GM18868 (cell line): ENCODE results near the gene EVI5.

Experiments used
- ATAC-seq: cut with Tn5 transposase; IDR thresholded peaks from one replicate; pipeline ENCODE4 v1.9.1; 2021; ENCODE audit warnings: mild to moderate bottlenecking, moderate library complexity; ENCODE audit not compliant: unreplicated experiment

The EVI5 gene

DNA sequence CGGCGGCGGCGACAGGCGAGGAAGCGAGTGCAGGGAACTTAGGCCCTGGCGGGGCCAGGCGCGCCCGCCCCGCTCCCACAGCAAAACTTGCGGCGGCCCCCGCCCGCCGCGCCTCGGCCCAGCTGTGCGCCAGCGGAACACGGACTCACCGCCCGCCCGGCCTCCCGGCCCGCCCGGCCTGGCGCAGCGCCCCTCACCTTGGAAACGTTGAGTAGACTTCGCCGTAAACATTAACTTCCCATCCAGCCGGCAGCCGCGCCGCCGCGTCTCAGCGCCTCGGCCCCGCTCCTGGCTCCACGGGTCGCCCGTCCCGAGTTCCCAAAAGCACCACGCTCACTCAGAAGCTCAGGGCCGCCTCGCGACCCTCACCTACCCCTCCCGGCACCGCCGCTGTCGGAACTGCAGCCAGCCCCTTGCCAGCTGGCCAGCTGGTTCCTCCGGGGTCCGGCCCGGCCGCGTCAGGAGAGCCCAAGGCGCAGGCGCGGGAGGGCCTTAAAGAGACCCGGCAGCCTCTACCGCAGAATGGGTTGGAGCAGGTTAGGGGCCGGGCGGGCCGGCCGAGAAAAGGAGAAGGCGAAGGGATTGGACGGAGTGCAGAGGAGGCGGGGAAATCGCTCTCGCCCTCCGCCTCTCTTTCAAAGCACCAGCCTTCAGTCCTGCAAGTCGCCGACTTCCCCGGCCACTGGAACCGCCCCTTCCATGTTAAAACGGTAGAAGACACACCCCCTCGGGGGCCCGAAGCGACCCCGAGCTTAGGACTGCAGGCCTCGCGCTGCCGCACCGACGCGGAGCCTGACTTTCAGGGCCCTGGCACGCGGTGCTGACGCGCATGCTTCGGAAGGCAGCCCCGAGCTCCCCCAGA lies at the start of gene EVI5:
TSS of gene EVI5 (minus strand) at position 470 of the 862 bp plus-strand sequence. CDS start 48,562 bp downstream, outside the sequence.
- peak; percentile 95 for ATAC-seq

DNA sequence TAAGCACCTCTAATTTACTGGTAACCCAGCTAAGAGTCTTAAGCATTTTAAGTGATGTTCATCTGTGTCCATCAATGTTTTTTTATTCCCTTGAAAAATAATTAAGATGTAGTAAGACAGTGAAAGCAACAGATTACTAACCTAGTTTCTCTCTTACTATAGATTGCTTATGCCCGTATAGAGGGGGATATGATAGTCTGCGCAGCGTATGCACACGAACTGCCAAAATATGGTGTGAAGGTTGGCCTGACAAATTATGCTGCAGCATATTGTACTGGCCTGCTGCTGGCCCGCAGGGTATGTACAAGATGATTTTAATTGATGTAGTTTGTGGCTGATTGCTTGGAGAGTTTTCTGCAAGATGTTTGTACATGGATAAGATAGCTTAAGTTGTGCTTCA lies 49.7 kb upstream of the EVI5 start:
- no peak for ATAC-seq

DNA sequence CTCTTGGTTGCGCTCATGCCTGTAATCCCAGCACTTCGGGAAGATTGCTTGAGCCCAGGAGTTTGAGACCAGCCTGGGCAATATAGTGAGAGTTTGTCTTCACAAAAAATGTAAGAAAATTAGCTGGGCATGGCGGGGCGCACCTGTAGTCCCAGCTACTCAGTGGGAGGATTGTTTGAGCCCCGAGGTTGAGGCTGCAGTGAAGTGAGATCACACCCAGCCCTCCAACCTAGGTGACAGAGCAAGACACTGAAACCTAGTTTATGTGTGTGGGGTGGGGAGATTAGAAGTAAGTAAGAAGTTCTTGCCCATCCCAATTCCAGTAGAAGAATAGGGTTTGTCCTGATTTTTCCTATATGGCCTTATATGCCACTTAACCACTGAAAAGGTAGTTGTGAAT lies 48.9 kb upstream of the EVI5 start:
- ATAC-seq, result no peak

DNA sequence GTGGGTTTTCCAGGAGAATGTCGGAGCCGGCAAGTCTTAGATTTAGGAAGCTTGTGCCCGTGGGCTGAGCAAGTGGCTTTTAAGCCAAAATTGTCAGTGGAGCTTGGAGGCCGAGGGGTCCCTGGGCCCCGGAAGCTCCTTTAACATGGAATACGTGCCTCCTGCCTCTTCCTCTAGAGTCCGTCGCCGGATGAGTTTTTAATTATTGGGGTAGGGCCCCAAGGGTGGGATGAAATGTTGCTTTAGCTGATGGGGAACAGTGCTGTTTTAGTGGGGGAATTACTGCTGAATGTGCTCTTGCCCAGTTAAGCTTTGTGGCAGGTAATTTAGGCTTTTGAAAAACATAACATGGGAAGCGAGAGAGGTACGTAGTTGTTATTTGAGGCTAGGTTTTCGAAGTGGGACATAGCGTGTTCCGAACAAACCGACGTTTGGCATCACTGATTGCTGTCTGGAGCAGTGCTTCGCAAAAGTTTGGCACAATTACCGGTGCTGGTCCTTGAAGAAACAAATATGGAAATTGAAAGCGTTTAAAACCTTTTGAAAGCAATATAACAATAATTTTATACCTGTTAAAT lies 47.7 kb upstream of the EVI5 start:
- ATAC-seq, result no peak

DNA sequence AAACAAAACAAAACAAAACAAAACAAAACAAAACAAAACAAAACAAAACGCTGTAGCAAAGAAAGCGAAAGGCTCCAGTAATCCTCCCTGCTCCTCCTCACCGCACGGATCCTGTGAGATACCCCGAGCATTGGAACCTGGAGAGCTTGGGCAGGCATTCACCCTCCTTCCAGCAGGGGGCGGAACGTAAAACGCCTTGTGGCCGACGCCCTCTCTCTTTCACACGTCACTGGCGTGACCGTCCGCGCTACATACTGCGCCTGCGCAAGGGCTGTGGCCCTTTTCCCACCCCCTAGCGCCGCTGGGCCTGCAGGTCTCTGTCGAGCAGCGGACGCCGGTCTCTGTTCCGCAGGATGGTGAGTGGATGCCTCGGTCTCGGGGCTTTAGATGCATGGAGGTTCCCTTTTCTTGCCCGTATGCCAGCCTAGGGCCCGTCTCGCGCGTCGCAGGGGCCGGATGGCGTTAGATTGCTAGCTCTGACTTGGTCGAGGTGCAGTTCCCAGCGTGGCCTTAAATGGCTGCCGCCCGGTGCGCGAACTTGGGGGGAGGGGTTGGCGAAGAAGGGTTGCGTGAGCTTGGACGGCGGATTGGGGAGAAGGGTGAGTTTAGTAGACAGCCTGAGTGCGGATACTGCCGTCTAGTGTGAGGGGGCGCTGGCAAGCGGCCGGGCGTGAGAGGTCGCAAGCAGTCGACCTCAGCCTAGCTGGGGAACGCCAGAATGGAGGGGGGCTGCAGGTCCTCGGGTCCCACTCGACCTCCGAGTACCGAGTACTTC lies 47.0 kb upstream of the EVI5 start, which contains the start of gene RPL5:
TSS of gene RPL5 (plus strand) at position 279 of the 775 bp plus-strand sequence. CDS start at position 354, 75 bp downstream.
- peak; percentile 91 for ATAC-seq

DNA sequence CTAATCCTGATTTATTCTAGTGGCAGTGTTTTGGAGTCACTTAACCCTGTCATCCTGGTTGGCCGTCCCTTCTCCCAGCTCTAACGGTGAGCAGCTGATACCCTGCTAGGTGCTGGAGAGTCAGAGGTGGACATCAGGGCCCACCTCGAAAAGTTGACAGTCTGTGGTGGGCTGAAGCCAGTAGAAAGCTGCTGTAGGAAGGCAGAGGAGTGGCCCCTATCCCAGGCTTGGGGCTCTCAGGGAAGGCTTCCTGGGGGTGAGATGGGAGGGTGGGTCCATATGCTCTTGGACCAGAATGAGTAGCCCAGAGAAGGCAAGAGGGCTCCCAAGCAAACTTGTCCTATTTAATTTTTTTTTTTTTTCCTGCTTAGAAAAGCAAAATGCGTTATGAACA lies 46.5 kb upstream of the EVI5 start:
- peak; percentile 3 for ATAC-seq

DNA sequence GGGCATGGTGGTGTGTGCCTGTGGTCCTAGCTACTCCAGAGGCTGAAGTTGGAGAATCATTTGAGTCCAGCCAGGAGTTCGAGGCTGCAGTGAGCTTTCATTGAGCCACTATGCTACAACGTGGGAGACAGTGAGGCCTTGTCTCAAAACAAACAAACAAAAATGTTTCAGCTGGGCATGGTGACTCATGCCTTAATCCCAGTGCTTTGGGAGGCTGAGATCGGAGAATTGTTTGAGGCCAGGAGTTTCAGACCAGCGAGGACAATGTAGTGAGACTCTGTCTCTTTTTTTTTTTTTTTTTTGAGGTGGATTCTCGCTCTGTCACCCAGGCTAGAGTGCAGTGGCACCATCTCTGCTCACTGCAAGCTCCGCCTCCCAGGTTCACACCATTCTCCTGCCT lies 41.9 kb upstream of the EVI5 start:
- ATAC-seq, result no peak

DNA sequence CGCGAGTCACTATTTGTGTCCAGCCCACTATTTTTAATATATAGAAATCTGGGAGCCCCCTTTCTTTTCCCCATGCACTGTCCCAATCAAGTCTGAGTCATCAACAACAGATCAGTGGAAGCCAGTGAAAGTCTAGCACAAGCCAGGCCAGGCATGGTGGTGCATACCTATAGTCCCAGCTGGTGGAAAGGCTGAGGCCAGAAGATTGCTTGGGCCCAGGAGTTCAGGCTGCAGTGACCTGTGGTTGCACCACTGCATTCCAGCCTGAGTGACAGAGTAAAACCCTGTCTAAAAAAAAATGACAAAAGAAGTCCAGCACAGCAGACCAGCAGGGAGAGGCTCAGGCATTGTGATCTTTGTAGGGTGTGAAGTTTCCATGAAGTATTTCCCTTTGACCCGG lies 38.0 kb upstream of the EVI5 start:
- no peak for ATAC-seq

DNA sequence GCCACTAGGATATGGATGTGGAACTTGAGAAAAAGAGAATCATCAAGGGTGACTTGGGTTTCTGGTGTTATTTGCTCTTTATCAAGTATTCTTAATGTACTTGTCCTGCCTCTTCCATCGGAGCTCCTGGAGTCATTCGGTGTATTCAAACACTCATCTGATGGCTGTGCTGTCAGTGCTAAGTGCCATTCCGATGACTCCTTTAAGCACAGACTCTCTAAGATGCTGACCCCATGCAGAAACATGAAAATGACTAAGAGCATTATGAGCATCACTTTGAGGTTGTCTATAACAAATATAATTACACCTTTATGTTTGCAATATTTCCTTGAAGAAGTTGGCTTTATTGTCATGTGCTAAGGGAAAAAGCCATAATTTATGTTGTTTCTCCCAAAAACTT lies 35.6 kb upstream of the EVI5 start:
- ATAC-seq, result no peak

DNA sequence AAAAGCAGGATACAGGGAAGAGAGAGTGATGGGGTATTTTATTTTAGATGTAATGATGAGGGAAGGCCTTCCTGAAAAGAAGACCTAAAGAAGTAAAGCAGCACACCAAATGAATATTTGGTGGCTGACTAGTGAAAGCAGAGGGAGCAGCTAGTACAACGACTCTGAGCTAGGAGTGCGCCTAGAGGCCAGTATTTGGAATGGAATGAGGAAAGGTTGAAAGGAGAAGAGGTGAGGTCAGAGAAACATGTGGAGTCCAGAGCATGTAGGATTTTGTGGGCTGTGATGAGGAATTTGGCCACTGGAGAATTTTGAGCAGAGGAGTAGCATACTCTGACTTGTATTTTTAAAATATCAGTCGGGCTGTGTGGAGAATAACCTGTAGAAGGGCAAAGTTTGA lies 35.1 kb upstream of the EVI5 start:
- no peak for ATAC-seq

DNA sequence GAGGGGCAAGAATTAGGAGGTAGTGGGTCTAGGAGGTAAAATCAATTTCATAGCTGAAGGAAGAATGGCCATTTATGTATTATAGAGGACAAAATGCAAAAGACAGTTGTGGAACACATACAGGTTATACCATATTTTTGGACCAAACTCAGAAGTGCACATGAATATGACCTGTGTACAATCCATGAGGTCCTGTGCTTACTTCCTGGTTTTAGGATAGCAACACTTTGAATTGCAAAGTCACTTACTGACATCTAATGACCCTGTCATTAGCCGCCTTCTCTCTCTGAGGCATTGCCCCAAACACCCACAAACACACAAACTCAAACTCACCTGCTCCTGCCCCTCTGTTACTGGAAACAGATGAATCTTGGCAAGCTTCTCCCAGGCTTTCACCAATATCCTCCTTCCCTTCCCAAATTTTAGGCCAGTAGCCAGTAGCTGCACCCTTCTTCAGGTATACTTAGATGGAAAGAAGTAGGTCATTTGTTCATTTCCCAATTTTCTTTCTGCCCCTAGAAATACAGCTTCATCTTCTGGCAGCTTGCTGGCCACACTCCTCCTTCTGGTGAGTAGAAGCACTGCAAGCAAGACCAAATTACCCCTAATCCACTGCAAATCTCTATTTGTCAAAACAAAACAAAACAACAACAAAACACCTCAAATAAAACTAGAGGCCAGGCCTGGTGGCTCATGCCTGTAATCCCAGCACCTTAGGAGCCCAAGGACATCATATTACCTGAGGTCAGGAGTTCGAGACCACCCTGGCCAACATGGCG lies 33.3 kb upstream of the EVI5 start:
- ATAC-seq, result peak; percentile 70

DNA sequence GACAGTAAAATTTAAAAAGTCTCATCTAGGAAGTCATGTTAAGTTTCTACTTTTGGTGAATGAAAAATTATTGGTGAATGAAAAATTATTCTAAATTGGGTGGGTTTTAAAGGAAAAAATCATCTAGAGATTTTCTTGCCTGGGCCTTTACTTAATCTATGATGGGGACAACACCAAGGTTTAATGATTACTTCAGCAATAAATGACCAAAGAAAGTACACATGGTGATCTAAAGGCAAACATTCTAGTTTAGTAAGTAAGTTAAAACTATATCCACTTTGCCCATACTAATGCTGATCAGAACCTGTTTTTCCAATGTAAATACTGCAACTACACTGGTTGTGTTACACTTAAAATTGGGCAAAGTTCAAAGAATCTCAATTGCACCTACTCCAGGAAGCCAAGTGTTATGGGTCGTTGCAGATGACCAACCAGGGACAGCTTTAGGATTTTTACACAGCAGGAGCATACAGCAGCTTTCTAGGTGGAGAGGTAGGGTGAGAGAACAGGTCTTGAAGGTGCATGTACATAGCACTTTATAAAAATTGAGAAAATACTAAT lies 32.3 kb upstream of the EVI5 start:
- no peak for ATAC-seq

DNA sequence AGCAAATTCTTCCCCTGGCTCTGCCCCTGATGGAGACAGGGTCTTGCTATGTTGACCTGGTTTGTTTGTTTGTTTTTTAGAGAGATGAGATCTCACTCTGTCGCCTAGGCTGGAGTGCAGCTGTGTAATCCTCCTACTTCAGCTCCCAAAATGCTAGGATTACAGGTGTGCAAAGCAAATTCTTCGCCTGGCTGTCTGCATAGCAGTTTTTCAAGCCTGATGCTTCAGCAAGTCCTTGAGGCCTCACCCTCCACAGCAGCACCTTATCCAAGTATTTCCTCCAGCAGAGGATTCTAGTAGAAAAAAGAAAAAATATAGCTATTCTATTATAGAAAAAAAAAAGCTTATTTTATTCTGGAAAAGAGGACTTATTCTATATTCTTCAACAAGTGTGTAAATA lies 31.8 kb upstream of the EVI5 start:
- ATAC-seq, result no peak

DNA sequence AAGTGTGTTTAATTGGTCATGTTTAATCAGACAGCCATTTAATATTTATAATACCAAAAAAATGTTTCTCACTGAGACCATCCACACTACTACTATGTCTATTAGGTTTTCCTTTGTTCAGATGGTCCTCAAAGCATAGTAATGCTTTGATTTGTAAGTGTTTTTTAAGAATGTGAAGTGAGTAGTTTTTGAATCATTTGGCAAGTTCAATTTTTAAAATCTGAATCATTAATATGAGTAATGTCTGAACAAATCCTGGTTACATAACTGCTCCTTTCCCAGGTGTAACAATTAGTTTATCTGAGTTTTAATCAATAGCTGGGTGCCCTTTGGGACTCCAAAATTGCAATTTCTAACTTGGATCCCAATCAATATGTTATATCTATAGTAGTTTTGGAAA lies 23.5 kb upstream of the EVI5 start:
- ATAC-seq, result no peak

DNA sequence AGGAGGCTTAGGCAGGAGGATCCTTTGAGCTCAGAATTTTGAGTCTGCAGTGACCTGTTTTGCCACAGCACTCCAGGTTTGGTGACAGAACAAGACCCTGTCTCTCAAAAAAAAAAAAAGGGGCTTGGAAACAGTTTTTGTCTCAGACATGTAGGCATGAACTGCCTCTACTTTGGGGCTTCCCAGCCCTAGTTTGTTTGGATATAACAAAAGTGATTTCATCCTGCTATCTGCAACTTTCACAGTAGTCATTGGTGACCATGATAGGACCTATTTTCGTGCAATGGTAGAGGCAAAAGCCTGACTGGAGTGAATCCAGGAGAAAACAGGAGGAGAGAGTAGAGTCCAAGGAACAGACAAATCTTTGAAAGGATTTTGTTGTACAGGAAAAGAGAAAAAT lies 20.3 kb upstream of the EVI5 start:
- ATAC-seq, result no peak

DNA sequence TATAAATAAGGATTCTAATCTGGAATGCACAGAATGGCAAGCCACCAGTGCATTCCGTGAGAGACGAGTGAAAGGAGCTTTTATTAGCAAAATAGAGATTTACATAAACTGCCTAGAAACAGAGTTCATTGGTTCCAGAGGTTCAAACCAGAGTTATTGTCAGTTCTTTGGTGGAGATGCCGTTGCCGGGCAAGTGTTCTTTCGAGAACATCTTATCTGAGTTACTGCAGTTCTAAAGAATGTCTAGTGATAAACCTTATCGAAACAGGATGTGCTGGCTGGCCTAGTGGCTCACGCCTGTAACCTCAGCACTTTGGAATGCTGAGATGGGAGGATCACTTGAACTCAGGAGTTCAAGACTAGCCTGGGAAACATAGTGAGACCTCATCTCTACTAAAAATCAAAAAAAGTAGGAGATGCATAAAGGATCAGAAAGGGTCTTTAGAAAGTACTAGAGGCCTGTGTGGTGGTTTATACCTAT lies 19.9 kb upstream of the EVI5 start:
- ATAC-seq, result no peak

DNA sequence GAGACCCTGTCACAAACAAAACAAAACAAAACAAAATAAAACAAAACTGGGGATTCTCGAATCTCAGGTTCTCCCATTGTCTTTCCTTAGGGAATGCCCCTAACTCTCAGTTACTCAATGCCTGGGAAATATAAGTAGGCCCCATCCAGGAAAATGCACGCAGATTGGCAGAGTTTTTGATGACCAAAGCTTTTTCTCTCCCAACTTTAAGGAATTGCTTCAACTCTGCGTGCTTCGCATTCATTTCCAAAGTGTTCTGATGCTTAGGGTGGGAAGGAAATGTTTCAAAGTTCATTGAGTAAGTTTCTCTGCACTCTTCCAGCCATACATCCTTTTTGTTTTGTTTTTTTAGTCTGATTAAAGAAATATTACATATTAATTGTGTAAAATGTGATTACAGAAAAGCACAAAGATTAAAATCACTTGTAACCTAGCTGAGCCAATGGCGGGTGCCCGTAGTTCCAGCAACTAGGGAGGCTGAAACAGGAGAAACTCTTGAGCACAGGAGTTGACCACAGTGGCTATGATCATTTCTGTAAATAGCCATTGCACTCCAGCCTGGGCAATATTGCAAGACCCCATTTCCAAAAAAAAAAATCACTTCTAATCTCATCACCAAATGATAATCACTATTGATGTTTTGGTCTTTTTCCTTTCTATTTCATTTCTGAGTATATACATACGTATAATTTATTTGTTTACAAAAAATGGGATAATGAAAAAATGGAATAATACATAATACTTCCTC lies 18.4 kb upstream of the EVI5 start:
- no peak for ATAC-seq

DNA sequence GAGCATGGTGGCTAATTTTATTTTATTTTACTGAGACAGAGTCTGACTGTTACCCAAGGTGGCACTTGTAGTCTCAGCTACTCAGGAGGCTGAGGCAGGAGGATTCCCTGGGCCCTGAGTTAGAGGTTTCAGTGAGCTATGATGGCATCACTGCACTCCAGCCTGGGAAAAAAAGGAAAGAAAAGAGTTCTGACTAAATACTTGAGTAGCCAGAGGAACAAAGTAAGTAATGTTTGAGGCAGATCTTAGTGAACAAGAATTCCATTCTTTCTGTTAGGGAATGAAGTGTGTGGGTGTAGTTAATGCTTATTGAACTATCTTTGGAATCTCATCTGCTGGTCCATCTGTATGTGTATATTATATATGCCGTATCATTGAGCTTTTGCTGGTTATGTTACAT lies 13.1 kb upstream of the EVI5 start:
- ATAC-seq, result no peak

DNA sequence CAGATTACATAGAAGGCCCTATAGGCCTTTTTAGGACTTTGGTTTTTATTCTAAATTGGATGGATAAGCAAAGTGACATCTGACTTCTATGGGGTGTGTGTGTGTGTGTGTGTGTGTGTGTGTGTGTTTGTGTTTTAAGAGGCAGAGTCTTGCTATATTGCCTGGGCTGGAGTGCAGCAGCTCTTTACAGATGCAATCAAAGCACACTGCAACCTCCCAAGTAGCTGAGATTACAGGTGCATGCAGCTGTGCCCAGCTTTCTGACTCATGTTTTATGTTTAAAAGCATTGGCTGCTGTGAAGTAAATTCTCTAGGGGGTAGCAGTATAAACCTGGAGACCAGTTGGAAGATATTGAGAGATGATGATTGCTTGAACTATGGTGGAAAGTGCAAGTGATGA lies 12.4 kb upstream of the EVI5 start:
- ATAC-seq, result no peak

DNA sequence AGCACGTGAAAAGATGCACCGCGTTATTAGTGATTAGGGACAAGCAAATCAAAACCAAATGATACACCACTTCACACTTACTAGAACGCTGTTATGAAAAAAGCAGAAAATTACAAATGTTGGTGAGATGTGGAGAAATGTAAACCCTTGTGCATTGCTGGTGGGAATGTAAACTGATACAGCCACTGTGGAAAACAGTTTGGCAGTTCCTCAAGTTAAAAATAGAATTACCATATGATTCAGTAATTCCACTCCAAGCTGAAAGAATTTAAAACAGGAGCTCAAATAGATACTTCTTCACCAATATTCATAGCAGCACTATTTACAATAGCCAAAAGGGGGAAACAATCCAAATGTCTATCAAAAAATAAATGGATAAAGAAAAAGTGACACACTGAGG lies 10.3 kb upstream of the EVI5 start:
- no peak for ATAC-seq
